ENCODE measurements around the gene SLC22A7. TPM values are rescaled to one million over a fixed set of nuclear protein-coding genes. Genes with fewer than 3 reads are reported as not detected.
A peak's percentile ranks its signal among the peaks of the same experiment; 100 is the strongest.

SLC22A7 gene
- total and polyA plus RNA-seq, 4 donors = 143 to 495 (median 228) TPM

DNA sequence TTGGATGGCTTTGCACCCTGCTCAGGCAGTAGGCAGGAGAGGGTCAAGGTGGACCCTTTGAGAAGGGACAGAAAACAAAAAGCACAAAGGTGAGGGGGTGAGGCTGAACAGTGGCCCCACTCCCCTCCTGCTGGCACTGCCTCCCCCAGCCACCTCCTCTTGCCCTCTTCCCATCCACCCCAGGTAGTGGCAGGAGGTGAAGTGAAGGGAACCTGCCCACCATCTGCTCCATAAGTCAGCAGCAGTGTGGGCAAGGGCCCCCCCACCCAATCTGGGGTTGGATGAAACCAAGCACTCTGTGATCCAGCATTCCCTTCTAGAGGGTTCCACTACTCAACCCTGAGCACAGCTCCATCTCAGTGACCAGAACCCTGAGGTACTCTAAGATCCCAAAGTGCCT lies 26.1 kb upstream of the SLC22A7 start (continued):
- TF ChIP-seq REST (IDR thresholded peaks at IDR 0.05) = no peak

GRCh38 chr6:43273707-43274106 lies 24.4 kb upstream of the SLC22A7 start:
- no peaks in the 10 kb centered on the region for H3K27me3 ChIP-seq (ENCODE audit: control insufficient read depth in 4 of 4, insufficient read depth in 4 of 4, low read length in 3 of 4)
- H3K4me1 ChIP-seq (ENCODE audit: control insufficient read depth in 4 of 4, insufficient read depth in 4 of 4, low read length in 3 of 4) = peaks cover 39 to 82% (median 72%) of the 10 kb centered on the region in 4 donors
- 31% methylated on average over 2 of the region's 2 CpGs for WGBS
- H3K36me3 ChIP-seq (ENCODE audit: control insufficient read depth in 4 of 4, insufficient read depth in 3 of 4, low read depth in 1 of 4, low read length in 3 of 4) = no peaks in the 10 kb centered on the region
- no peak overlapping the region for H3K4me3 ChIP-seq (ENCODE audit: low read depth in 1 of 3, low read length in 3 of 3)
- no peak for DNase-seq (ENCODE audit: low spot score)
- TF ChIP-seq, protein P1, sequence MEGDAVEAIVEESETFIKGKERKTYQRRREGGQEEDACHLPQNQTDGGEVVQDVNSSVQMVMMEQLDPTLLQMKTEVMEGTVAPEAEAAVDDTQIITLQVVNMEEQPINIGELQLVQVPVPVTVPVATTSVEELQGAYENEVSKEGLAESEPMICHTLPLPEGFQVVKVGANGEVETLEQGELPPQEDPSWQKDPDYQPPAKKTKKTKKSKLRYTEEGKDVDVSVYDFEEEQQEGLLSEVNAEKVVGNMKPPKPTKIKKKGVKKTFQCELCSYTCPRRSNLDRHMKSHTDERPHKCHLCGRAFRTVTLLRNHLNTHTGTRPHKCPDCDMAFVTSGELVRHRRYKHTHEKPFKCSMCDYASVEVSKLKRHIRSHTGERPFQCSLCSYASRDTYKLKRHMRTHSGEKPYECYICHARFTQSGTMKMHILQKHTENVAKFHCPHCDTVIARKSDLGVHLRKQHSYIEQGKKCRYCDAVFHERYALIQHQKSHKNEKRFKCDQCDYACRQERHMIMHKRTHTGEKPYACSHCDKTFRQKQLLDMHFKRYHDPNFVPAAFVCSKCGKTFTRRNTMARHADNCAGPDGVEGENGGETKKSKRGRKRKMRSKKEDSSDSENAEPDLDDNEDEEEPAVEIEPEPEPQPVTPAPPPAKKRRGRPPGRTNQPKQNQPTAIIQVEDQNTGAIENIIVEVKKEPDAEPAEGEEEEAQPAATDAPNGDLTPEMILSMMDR (IDR thresholded peaks at IDR 0.05; ENCODE audit: low read depth, low read length, missing input control) = no peak
- TF ChIP-seq MAX (IDR thresholded peaks at IDR 0.05) (no peak), TAF1 (conservative IDR thresholded peaks at IDR 0.05) (no peak), RXRA (IDR thresholded peaks at IDR 0.05) (no peak), ATF3 (IDR thresholded peaks at IDR 0.05) (no peak), SP1 (IDR thresholded peaks at IDR 0.05) (no peak), HNF4G (IDR thresholded peaks at IDR 0.05) (no peak), FOXA1 (IDR thresholded peaks at IDR 0.05) (no peak), RAD21 (IDR thresholded peaks at IDR 0.05) (no peak)
- TF ChIP-seq, protein P2, sequence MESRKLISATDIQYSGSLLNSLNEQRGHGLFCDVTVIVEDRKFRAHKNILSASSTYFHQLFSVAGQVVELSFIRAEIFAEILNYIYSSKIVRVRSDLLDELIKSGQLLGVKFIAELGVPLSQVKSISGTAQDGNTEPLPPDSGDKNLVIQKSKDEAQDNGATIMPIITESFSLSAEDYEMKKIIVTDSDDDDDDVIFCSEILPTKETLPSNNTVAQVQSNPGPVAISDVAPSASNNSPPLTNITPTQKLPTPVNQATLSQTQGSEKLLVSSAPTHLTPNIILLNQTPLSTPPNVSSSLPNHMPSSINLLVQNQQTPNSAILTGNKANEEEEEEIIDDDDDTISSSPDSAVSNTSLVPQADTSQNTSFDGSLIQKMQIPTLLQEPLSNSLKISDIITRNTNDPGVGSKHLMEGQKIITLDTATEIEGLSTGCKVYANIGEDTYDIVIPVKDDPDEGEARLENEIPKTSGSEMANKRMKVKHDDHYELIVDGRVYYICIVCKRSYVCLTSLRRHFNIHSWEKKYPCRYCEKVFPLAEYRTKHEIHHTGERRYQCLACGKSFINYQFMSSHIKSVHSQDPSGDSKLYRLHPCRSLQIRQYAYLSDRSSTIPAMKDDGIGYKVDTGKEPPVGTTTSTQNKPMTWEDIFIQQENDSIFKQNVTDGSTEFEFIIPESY (IDR thresholded peaks at IDR 0.05) = no peak
- no peak overlapping the region for H3K9ac ChIP-seq (ENCODE audit: low read depth in 1 of 2, low read length in 2 of 2)
- H3K9me3 ChIP-seq (ENCODE audit: control insufficient read depth in 4 of 4, low read length in 3 of 4) = no peaks in the 10 kb centered on the region
- H3K27ac ChIP-seq (ENCODE audit: low read depth in 1 of 2, low read length in 2 of 2) = peak overlapping the region; percentile 85 to 90

- peak overlapping the region; percentile 27 to 74 (median 68) for H3K4me3 ChIP-seq (ENCODE audit: low read depth in 1 of 3, low read length in 3 of 3)
- no peak for TF ChIP-seq ATF3 (IDR thresholded peaks at IDR 0.05)
- no peak for TF ChIP-seq GABPA (IDR thresholded peaks at IDR 0.05 in 1 of 2, conservative IDR thresholded peaks at IDR 0.05 in 1 of 2)
- no peak for TF ChIP-seq YY1 (IDR thresholded peaks at IDR 0.05)
- no peak for TF ChIP-seq TAF1 (conservative IDR thresholded peaks at IDR 0.05)
- no peak for TF ChIP-seq RAD21 (IDR thresholded peaks at IDR 0.05)
- TF ChIP-seq EGR1 (IDR thresholded peaks at IDR 0.05; ENCODE audit: low read depth in 2 of 2) = no peak
- no peak for TF ChIP-seq HNF4G (IDR thresholded peaks at IDR 0.05)
- TF ChIP-seq, protein P2 (IDR thresholded peaks at IDR 0.05) = no peak
- TF ChIP-seq FOXA1 (IDR thresholded peaks at IDR 0.05) = no peak
- no peaks in the 10 kb centered on the region for H3K9me3 ChIP-seq (ENCODE audit: control insufficient read depth in 4 of 4, low read length in 3 of 4)
- WGBS = 60% methylated on average over 10 of the region's 10 CpGs
- no peaks in the 10 kb centered on the region for H3K27me3 ChIP-seq (ENCODE audit: control insufficient read depth in 4 of 4, insufficient read depth in 4 of 4, low read length in 3 of 4)
- H3K27ac ChIP-seq (ENCODE audit: low read depth in 1 of 2, low read length in 2 of 2) = peak overlapping the region; percentile 85 to 90
- peaks cover 44 to 82% (median 72%) of the 10 kb centered on the region in 4 donors for H3K4me1 ChIP-seq (ENCODE audit: control insufficient read depth in 4 of 4, insufficient read depth in 4 of 4, low read length in 3 of 4)
- no peak for DNase-seq (ENCODE audit: low spot score)
- no peaks in the 10 kb centered on the region for H3K36me3 ChIP-seq (ENCODE audit: control insufficient read depth in 4 of 4, insufficient read depth in 3 of 4, low read depth in 1 of 4, low read length in 3 of 4)
- H3K9ac ChIP-seq (ENCODE audit: low read depth in 1 of 2, low read length in 2 of 2) = peak overlapping the region; percentile 32 to 55
These were observed 23.7 kb upstream of the SLC22A7 start for GRCh38 chr6:43274127-43274915.

Measured in liver (tissue), 9 donors.